ENCODE data around the gene OPCML. TPM values are rescaled to one million over a fixed set of nuclear protein-coding genes. Genes with fewer than 3 reads are reported as not detected.

OPCML gene
- total and polyA plus RNA-seq, 2 donors (not counting 1 experiment from before 2014, with no cell fraction given), result 0.99 to 2.8 TPM

GRCh38 chr11:132639403-132639802 is 892.9 kb downstream of the OPCML start:
- no peaks in the 10 kb centered on the region for H3K79me2 ChIP-seq (ENCODE audit: control insufficient read depth, insufficient read depth, low read length)
- H3K9me3 ChIP-seq (ENCODE audit: control insufficient read depth, insufficient read depth, low read depth, low read length), result no peaks in the 10 kb centered on the region
- no peaks in the 10 kb centered on the region for H3K36me3 ChIP-seq (ENCODE audit: control insufficient read depth, insufficient read depth, low read length)
- no peak overlapping the region for H3K27ac ChIP-seq (ENCODE audit: insufficient read depth, low read length)
- H3K4me2 ChIP-seq (ENCODE audit: extremely low read depth, insufficient read depth, low read length), result no peak overlapping the region
- no peak overlapping the region for H3K9ac ChIP-seq (ENCODE audit: insufficient read depth, low read length)
- no peaks in the 10 kb centered on the region for H3K27me3 ChIP-seq (ENCODE audit: control insufficient read depth, insufficient read depth, low read length)
- no peaks in the 10 kb centered on the region for H3K4me1 ChIP-seq (ENCODE audit: control insufficient read depth, extremely low read depth, insufficient read depth, low read length)
- TF ChIP-seq CTCF (conservative IDR thresholded peaks at IDR 0.05 in 1 of 2, IDR thresholded peaks at IDR 0.05 in 1 of 2; ENCODE audit: low read depth in 1 of 2, low read length in 2 of 2) (no peak), EZH2 (IDR thresholded peaks at IDR 0.05; ENCODE audit: low read length, missing control alignments) (no peak)
- no peak for DNase-seq (ENCODE audit: low read depth in 2 of 2)
- H4K20me1 ChIP-seq (ENCODE audit: control insufficient read depth, extremely low read depth, insufficient read depth, low read length), result no peaks in the 10 kb centered on the region
- H2AFZ ChIP-seq (ENCODE audit: low read length), result no peak overlapping the region
- no peak overlapping the region for H3K4me3 ChIP-seq (replicated peaks in 1 of 4; ENCODE audit: control extremely low read depth in 1 of 4, insufficient read depth in 1 of 4, low read depth in 3 of 4, low read length in 4 of 4)

GRCh38 chr11:132638423-132638822 is 893.9 kb downstream of the OPCML start:
- no peaks in the 10 kb centered on the region for H4K20me1 ChIP-seq (ENCODE audit: control insufficient read depth, extremely low read depth, insufficient read depth, low read length)
- no peak overlapping the region for H2AFZ ChIP-seq (ENCODE audit: low read length)
- H3K9me3 ChIP-seq (ENCODE audit: control insufficient read depth, insufficient read depth, low read depth, low read length), result no peaks in the 10 kb centered on the region
- TF ChIP-seq EZH2 (IDR thresholded peaks at IDR 0.05; ENCODE audit: low read length, missing control alignments) (no peak), CTCF (conservative IDR thresholded peaks at IDR 0.05 in 1 of 2, IDR thresholded peaks at IDR 0.05 in 1 of 2; ENCODE audit: low read depth in 1 of 2, low read length in 2 of 2) (no peak)
- H3K36me3 ChIP-seq (ENCODE audit: control insufficient read depth, insufficient read depth, low read length), result no peaks in the 10 kb centered on the region
- H3K79me2 ChIP-seq (ENCODE audit: control insufficient read depth, insufficient read depth, low read length), result no peaks in the 10 kb centered on the region
- no peak overlapping the region for H3K4me3 ChIP-seq (replicated peaks in 1 of 4; ENCODE audit: control extremely low read depth in 1 of 4, insufficient read depth in 1 of 4, low read depth in 3 of 4, low read length in 4 of 4)
- H3K9ac ChIP-seq (ENCODE audit: insufficient read depth, low read length), result no peak overlapping the region
- H3K4me1 ChIP-seq (ENCODE audit: control insufficient read depth, extremely low read depth, insufficient read depth, low read length), result peaks cover 6% of the 10 kb centered on the region
- no peaks in the 10 kb centered on the region for H3K27me3 ChIP-seq (ENCODE audit: control insufficient read depth, insufficient read depth, low read length)
- no peak for DNase-seq (ENCODE audit: low read depth in 2 of 2)
- no peak overlapping the region for H3K27ac ChIP-seq (ENCODE audit: insufficient read depth, low read length)
- H3K4me2 ChIP-seq (ENCODE audit: extremely low read depth, insufficient read depth, low read length), result no peak overlapping the region

GRCh38 chr11:132636523-132636922 is 895.8 kb downstream of the OPCML start:
- no peaks in the 10 kb centered on the region for H3K27me3 ChIP-seq (ENCODE audit: control insufficient read depth, insufficient read depth, low read length)
- TF ChIP-seq EZH2 (IDR thresholded peaks at IDR 0.05; ENCODE audit: low read length, missing control alignments) (no peak), CTCF (conservative IDR thresholded peaks at IDR 0.05 in 1 of 2, IDR thresholded peaks at IDR 0.05 in 1 of 2; ENCODE audit: low read depth in 1 of 2, low read length in 2 of 2) (no peak)
- DNase-seq (ENCODE audit: low read depth in 2 of 2), result no peak
- no peak overlapping the region for H3K27ac ChIP-seq (ENCODE audit: insufficient read depth, low read length)
- no peak overlapping the region for H3K4me2 ChIP-seq (ENCODE audit: extremely low read depth, insufficient read depth, low read length)
- H3K79me2 ChIP-seq (ENCODE audit: control insufficient read depth, insufficient read depth, low read length), result no peaks in the 10 kb centered on the region
- no peaks in the 10 kb centered on the region for H4K20me1 ChIP-seq (ENCODE audit: control insufficient read depth, extremely low read depth, insufficient read depth, low read length)
- H3K9ac ChIP-seq (ENCODE audit: insufficient read depth, low read length), result no peak overlapping the region
- H3K4me1 ChIP-seq (ENCODE audit: control insufficient read depth, extremely low read depth, insufficient read depth, low read length), result peaks cover 16% of the 10 kb centered on the region
- no peaks in the 10 kb centered on the region for H3K9me3 ChIP-seq (ENCODE audit: control insufficient read depth, insufficient read depth, low read depth, low read length)
- no peak overlapping the region for H3K4me3 ChIP-seq (replicated peaks in 1 of 4; ENCODE audit: control extremely low read depth in 1 of 4, insufficient read depth in 1 of 4, low read depth in 3 of 4, low read length in 4 of 4)
- no peak overlapping the region for H2AFZ ChIP-seq (ENCODE audit: low read length)
- H3K36me3 ChIP-seq (ENCODE audit: control insufficient read depth, insufficient read depth, low read length), result no peaks in the 10 kb centered on the region
